Natural killer cell (primary cell): ENCODE measurements around the gene ANKRD9. TPM values are rescaled to one million over a fixed set of nuclear protein-coding genes. Genes with fewer than 3 reads are reported as not detected.

ENCODE experiments used
- ATAC-seq, 3 donors: fragments of 150-1000 bp in 2 of 3; fragments of 200-7000 bp in 1 of 3; cut with Tn5 transposase; 1 replicate in 1 of 3; 2 replicates in 2 of 3; pipeline ENCODE4 v1.10.0; 2021; ENCODE audit warnings: mild to moderate bottlenecking in 2 of 3, moderate library complexity in 2 of 3
- DNase-seq, 2 donors: peaks; one replicate each; pipeline versions ENCODE4 v3.0.0 to v3.0.0-alpha.2; 2013 to 2021; ENCODE audit warnings: mixed read lengths in 1 of 2
- H3K27ac ChIP-seq: one replicate; pipeline ENCODE4 v1.5.1; 2013; ENCODE audit warnings: mild to moderate bottlenecking, low read length
- H3K27me3 ChIP-seq: one replicate; pipeline ENCODE4 v1.6.1; 2013; ENCODE audit warnings: low read length; ENCODE audit not compliant: control insufficient read depth, insufficient read depth
- H3K36me3 ChIP-seq: one replicate; pipeline ENCODE4 v1.6.1; 2013; ENCODE audit warnings: low read length; ENCODE audit not compliant: control insufficient read depth, insufficient read depth
- H3K4me1 ChIP-seq: one replicate; pipeline ENCODE4 v1.6.1; 2013; ENCODE audit warnings: low read length; ENCODE audit not compliant: control insufficient read depth, insufficient read depth
- H3K4me3 ChIP-seq: one replicate; pipeline ENCODE4 v1.5.1; 2013; ENCODE audit warnings: low read length
- H3K9me3 ChIP-seq: one replicate; pipeline ENCODE4 v1.6.1; 2013; ENCODE audit warnings: low read length; ENCODE audit not compliant: control insufficient read depth, insufficient read depth
- H3K27ac Mint-ChIP-seq, 2 donors: one replicate each; pipeline ENCODE4 v1.8.0; 2022; ENCODE audit warnings: mild to moderate bottlenecking in 2 of 2, mixed read lengths in 2 of 2, moderate library complexity in 1 of 2
- H3K27me3 Mint-ChIP-seq, 2 donors: one replicate each; pipeline ENCODE4 v1.8.0; 2022; ENCODE audit warnings: low read depth in 2 of 2, mixed read lengths in 2 of 2
- H3K36me3 Mint-ChIP-seq: one replicate; pipeline ENCODE4 v1.8.0; 2022; ENCODE audit warnings: mixed read lengths
- H3K4me1 Mint-ChIP-seq, 2 donors: one replicate each; pipeline ENCODE4 v1.8.0; 2022; ENCODE audit warnings: mixed read lengths in 2 of 2
- H3K4me3 Mint-ChIP-seq: one replicate; pipeline ENCODE4 v1.8.0; 2022; ENCODE audit warnings: mild to moderate bottlenecking, moderate library complexity, mixed read lengths
- H3K9me3 Mint-ChIP-seq, 2 donors: one replicate each; pipeline ENCODE4 v1.8.0; 2022; ENCODE audit warnings: mixed read lengths in 2 of 2
- CTCF ChIP-seq: fragments of 200-600 bp; IDR thresholded peaks from one replicate; pipeline ENCODE4 v1.8.0; 2022; ENCODE audit warnings: antibody characterized with exemption
- WGBS: methylation state at CpG from one replicate; pipeline ENCODE4 v1.1.7; 2013; ENCODE audit warnings: missing lambda C conversion rate; ENCODE audit not compliant: insufficient coverage; 5-methylcytosine and 5-hydroxymethylcytosine counted together
- intact Hi-C: fragments of 100-400 bp; cut with micrococcal nuclease; formaldehyde crosslinking; loops from one replicate; pipeline ENCODE4 v1.14.2; 2022
- total RNA-seq, 4 donors: library from RNA; stranded (reverse); fragments of 120-200 nt in 1 of 4; gene quantifications; one replicate each; pipeline versions ENCODE4 v1.2.3 to v1.2.4, GENCODE V29; 2013 to 2022

The ANKRD9 gene
- total RNA-seq, 3 donors from 2014 or later (not counting 1 experiment from before 2014, with no cell fraction given): 4.0 to 11.0 (median 9.6) TPM

DNA sequence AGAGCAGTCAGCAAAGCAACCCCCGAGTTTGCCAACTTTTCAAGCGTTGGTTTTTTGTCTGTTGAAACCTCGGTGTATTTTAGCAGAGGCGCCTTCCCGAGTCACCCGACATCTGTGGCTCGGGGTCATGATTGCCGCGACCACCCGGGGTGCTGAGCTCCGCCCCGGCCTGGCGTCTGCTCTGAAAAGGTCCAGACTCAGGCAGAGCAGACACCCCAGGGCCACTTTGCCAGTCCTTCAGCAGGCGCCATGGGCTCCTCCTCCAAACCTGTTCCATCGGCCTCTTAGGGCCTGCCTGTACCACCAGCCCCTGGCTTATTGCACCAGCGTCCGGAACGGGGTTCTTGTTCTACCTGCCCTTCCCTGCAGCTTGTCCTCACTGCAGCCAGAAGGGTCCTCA, 19.1 kb downstream of the ANKRD9 start:
- DNase-seq: no peak
- Mint-ChIP-seq H3K36me3 (no peaks in the 10 kb centered on the region), H3K9me3 (no peaks in the 10 kb centered on the region), H3K27me3 (no peaks in the 10 kb centered on the region), H3K27ac (no peak overlapping the region), H3K4me1 (no peaks in the 10 kb centered on the region), H3K4me3 (no peak overlapping the region)
- no peaks in the 10 kb centered on the region for H3K4me1 ChIP-seq
- no peak overlapping the region for H3K4me3 ChIP-seq
- no peaks in the 10 kb centered on the region for H3K27me3 ChIP-seq
- ATAC-seq: no peak
- TF ChIP-seq CTCF: no peak
- no peaks in the 10 kb centered on the region for H3K36me3 ChIP-seq
- WGBS: 91% methylated on average over 18 of the region's 18 CpGs
- H3K9me3 ChIP-seq: no peaks in the 10 kb centered on the region
- intact Hi-C loops: no loop called here
- H3K27ac ChIP-seq: no peak overlapping the region

DNA sequence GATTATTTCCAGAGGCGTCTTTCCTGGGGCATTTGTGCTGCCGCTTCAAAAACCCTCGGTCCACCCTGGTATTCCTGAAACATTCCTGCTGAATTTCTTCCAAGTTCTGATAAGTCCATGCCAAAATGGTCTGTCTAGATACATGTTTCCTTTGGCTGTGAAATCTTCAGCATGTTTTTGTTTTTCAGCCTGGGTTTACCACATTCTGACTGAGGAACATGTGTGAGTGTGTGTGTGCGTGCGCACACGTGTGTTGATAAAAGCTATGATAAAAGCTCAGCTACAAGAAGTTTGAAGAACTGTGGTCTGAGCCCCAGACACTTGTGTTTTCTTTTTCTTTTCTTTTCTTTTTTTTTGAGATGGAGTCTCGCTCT, 22.4 kb downstream of the ANKRD9 start:
- H3K4me3 ChIP-seq: no peak overlapping the region
- H3K27ac ChIP-seq: no peak overlapping the region
- intact Hi-C loops: no loop called here
- ATAC-seq (no peak), DNase-seq (no peak)
- no peaks in the 10 kb centered on the region for H3K27me3 Mint-ChIP-seq
- no peaks in the 10 kb centered on the region for H3K4me1 ChIP-seq
- no peaks in the 10 kb centered on the region for H3K9me3 ChIP-seq
- H3K36me3 ChIP-seq: no peaks in the 10 kb centered on the region
- H3K4me3 Mint-ChIP-seq: no peak overlapping the region
- WGBS: 88% methylated on average over 7 of the region's 7 CpGs
- H3K9me3 Mint-ChIP-seq: peaks cover 0 to 3% of the 10 kb centered on the region in 2 donors
- H3K4me1 Mint-ChIP-seq: no peaks in the 10 kb centered on the region
- no peak for TF ChIP-seq CTCF
- H3K27ac Mint-ChIP-seq: no peak overlapping the region
- no peaks in the 10 kb centered on the region for H3K27me3 ChIP-seq
- no peaks in the 10 kb centered on the region for H3K36me3 Mint-ChIP-seq

DNA sequence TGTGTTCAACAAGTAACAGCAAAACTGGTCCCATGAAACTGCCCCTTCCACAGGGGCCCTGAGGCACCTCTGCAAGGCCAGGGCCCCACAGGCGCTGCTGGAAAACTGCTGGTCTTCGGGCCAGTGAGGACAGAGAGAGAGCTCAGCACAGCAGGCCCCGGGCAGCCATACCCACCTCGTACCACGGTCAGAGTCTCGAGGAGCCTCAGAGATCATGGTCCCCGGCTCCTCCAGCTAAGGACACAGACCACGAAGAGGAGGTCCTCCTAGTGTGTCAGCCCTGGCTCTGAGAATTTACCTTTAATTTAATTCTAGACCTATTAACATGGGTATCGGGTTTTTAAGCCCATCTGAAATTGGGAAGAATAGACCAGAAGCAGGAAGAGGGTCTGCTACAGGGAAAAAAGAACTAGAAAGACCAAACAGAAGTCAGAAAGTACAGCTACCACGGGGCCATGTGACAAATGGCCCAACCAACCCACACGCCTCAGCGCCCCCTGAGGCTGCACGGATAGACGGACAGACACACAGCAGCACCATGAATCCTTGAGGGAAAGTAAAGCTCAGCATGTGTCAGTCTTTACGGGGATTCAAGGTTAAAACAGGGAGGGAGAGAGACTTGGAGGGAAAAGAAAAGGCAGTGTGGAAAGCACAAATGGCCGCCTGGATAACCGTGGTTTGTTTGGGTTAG, 22.9 kb downstream of the ANKRD9 start:
- intact Hi-C loops: no loop called here
- WGBS: 94% methylated on average over 17 of the region's 17 CpGs
- Mint-ChIP-seq H3K27ac (no peak overlapping the region), H3K27me3 (no peaks in the 10 kb centered on the region), H3K4me3 (no peak overlapping the region), H3K36me3 (no peaks in the 10 kb centered on the region), H3K4me1 (no peaks in the 10 kb centered on the region), H3K9me3 (peaks cover 0 to 3% of the 10 kb centered on the region in 2 donors)
- DNase-seq (no peak), ATAC-seq (no peak)
- H3K4me3 ChIP-seq: no peak overlapping the region
- no peaks in the 10 kb centered on the region for H3K4me1 ChIP-seq
- H3K36me3 ChIP-seq: no peaks in the 10 kb centered on the region
- H3K27me3 ChIP-seq: no peaks in the 10 kb centered on the region
- no peak overlapping the region for H3K27ac ChIP-seq
- no peak for TF ChIP-seq CTCF
- H3K9me3 ChIP-seq: no peaks in the 10 kb centered on the region
